K562 (cell line): ENCODE measurements around the gene PDIA2. TPM values are rescaled to one million over a fixed set of nuclear protein-coding genes. Genes with fewer than 3 reads are reported as not detected.

Source experiments
- BACH1 ChIP-seq: fragments of 200-800 bp; sonication (Bioruptor generic); IDR thresholded peaks from 2 replicates; pipeline ENCODE4 v1.6.1; 2016; ENCODE audit warnings: missing genetic modification characterization, missing compliant biosample characterization
- FUS ChIP-seq: fragments of 200-400 bp; formaldehyde crosslinking; optimal IDR thresholded peaks from 2 replicates; pipeline ENCODE3; 2017; ENCODE audit warnings: low read depth, low read length
- GABPB1 ChIP-seq: sonication (generic); formaldehyde crosslinking; IDR thresholded peaks from 2 replicates; pipeline ENCODE4 v1.8.0; 2022; ENCODE audit warnings: mild to moderate bottlenecking, missing genetic modification reagents
- HNRNPH1 ChIP-seq: fragments of 200-400 bp; formaldehyde crosslinking; optimal IDR thresholded peaks from 2 replicates; pipeline ENCODE3; 2017; ENCODE audit warnings: low read depth, mild to moderate bottlenecking, low read length, moderate library complexity
- MYBL2 ChIP-seq, 2 experiments: fragments of 450-650 bp in 1 of 2; sonication (generic) in 1 of 2; formaldehyde crosslinking in 1 of 2; IDR thresholded peaks; 2 replicates each; pipeline versions ENCODE4 v1.6.1 to v1.8.1; 2017 to 2022; ENCODE audit warnings: borderline replicate concordance in 1 of 2, inconsistent platforms in 1 of 2, low read depth in 1 of 2, mild to moderate bottlenecking in 1 of 2, missing genetic modification reagents in 1 of 2, moderate library complexity in 1 of 2
- PYGO2 ChIP-seq: fragments of 450-650 bp; IDR thresholded peaks from 2 replicates; pipeline ENCODE4 v1.6.1; 2016; ENCODE audit warnings: mild to moderate bottlenecking, missing genetic modification characterization, moderate library complexity, missing compliant biosample characterization
- RBM17 ChIP-seq: fragments of 200-400 bp; formaldehyde crosslinking; IDR thresholded peaks from 2 replicates; pipeline ENCODE4 v1.6.1; 2017; ENCODE audit warnings: low read depth, mild to moderate bottlenecking, low read length, borderline replicate concordance
- SAP30 ChIP-seq: fragments of 200-600 bp; sonication (generic); IDR thresholded peaks from 2 replicates; pipeline ENCODE4 v1.6.1; 2012; ENCODE audit warnings: borderline replicate concordance, low read depth, mild to moderate bottlenecking, moderate library complexity, low read length, control low read depth, inconsistent platforms; ENCODE audit not compliant: insufficient read depth, poor library complexity, severe bottlenecking
- SNIP1 ChIP-seq: fragments of 450-650 bp; IDR thresholded peaks from 2 replicates; pipeline ENCODE4 v1.7.1; 2017; ENCODE audit warnings: low read depth, mild to moderate bottlenecking
- THRAP3 ChIP-seq: fragments of 450-650 bp; IDR thresholded peaks from 2 replicates; pipeline ENCODE4 v1.6.1; 2016; ENCODE audit warnings: mild to moderate bottlenecking, inconsistent platforms, borderline replicate concordance
- WHSC1 ChIP-seq: IDR thresholded peaks from one replicate; pipeline ENCODE4 v1.6.1; 2012; ENCODE audit warnings: low read length, control low read depth, inconsistent platforms
- XRCC4 ChIP-seq: IDR thresholded peaks from one replicate; pipeline ENCODE4 v1.6.1; 2011; ENCODE audit not compliant: insufficient read depth, insufficient read length; ENCODE audit errors: extremely low read depth
- ZFP1 ChIP-seq: fragments of 450-650 bp; formaldehyde crosslinking; IDR thresholded peaks from 2 replicates; pipeline ENCODE4 v1.4.0; 2020; ENCODE audit warnings: mild to moderate bottlenecking, mixed read lengths
- ZNF431 ChIP-seq: sonication (generic); formaldehyde crosslinking; IDR thresholded peaks from 2 replicates; pipeline ENCODE4 v1.8.0; 2022; ENCODE audit warnings: mild to moderate bottlenecking, missing genetic modification reagents
- ZNF449 ChIP-seq: fragments of 250-450 bp; sonication (Bioruptor Pico); IDR thresholded peaks from 2 replicates; pipeline ENCODE4 v1.8.0; 2022; ENCODE audit warnings: moderate library complexity, mild to moderate bottlenecking, inconsistent platforms
- ZNF57 ChIP-seq: fragments of 450-650 bp; formaldehyde crosslinking; IDR thresholded peaks from 2 replicates; pipeline ENCODE4 v1.4.0; 2020; ENCODE audit warnings: mild to moderate bottlenecking, moderate library complexity
- ZNF740 ChIP-seq, 3 experiments: fragments of 200-800 bp in 1 of 3; sonication (Bioruptor generic) in 1 of 3; sonication (generic) in 1 of 3; formaldehyde crosslinking in 1 of 3; IDR thresholded peaks; 2 replicates each; pipeline versions ENCODE4 v1.6.1 to v1.8.0; 2016 to 2022; ENCODE audit warnings: mild to moderate bottlenecking in 2 of 3, missing compliant biosample characterization in 2 of 3, missing genetic modification characterization in 2 of 3, missing genetic modification reagents in 1 of 3
- polyA plus RNA-seq, 8 experiments: library from polyadenylated mRNA; depleted of rRNA in 4 of 8; stranded (reverse) in 5 of 8; unstranded in 3 of 8; fragments of >200 nt; fragmentation: Nextera tagmentation in 2 of 8; fragmentation: Illumina TruSeq in 1 of 8; extraction: Ambion mirVana in 2 of 8; extraction: Trizol in 1 of 8; gene quantifications; 2 replicates each; pipeline versions ENCODE4 v1.2.1 to v1.2.3, GENCODE V29; 2011 to 2014; ENCODE audit warnings: inconsistent platforms in 1 of 8, missing spikeins in 1 of 8
- total RNA-seq, 7 experiments: library from RNA; depleted of rRNA in 6 of 7; stranded (reverse); fragments of >200 nt in 6 of 7; fragmentation: Illumina TruSeq in 2 of 7; extraction: Trizol in 2 of 7; gene quantifications; 2 replicates each; pipeline versions ENCODE4 v1.2.1 to v1.2.3, GENCODE V29; 2011 to 2021; ENCODE audit warnings: low replicate concordance in 1 of 7
- TF ChIP-seq, protein P1 (sequence below): fragments of 250-450 bp; sonication (Bioruptor Pico); IDR thresholded peaks from 2 replicates; pipeline ENCODE4 v1.4.0; 2020
- TF ChIP-seq, protein P2 (sequence below), 2 experiments: fragments of 450-650 bp; IDR thresholded peaks; 2 replicates each; pipeline ENCODE4 v1.6.1; 2016
- TF ChIP-seq, protein P3 (sequence below), 2 experiments: fragments of 450-650 bp in 1 of 2; sonication (generic) in 1 of 2; formaldehyde crosslinking in 1 of 2; IDR thresholded peaks in 1 of 2; conservative IDR thresholded peaks in 1 of 2; 2 replicates each; pipeline versions ENCODE4 v1.6.1 to v1.8.1; 2016 to 2023; ENCODE audit warnings: mild to moderate bottlenecking in 2 of 2, moderate library complexity in 2 of 2, inconsistent platforms in 1 of 2, missing genetic modification reagents in 1 of 2

PDIA2 gene
- total and polyA plus RNA-seq, 9 of the 15 experiments (the other 6 are each of a cell fraction or from before 2014, with no cell fraction given) = 0.13 to 0.92 (median 0.23) TPM; not detected in 4

DNA sequence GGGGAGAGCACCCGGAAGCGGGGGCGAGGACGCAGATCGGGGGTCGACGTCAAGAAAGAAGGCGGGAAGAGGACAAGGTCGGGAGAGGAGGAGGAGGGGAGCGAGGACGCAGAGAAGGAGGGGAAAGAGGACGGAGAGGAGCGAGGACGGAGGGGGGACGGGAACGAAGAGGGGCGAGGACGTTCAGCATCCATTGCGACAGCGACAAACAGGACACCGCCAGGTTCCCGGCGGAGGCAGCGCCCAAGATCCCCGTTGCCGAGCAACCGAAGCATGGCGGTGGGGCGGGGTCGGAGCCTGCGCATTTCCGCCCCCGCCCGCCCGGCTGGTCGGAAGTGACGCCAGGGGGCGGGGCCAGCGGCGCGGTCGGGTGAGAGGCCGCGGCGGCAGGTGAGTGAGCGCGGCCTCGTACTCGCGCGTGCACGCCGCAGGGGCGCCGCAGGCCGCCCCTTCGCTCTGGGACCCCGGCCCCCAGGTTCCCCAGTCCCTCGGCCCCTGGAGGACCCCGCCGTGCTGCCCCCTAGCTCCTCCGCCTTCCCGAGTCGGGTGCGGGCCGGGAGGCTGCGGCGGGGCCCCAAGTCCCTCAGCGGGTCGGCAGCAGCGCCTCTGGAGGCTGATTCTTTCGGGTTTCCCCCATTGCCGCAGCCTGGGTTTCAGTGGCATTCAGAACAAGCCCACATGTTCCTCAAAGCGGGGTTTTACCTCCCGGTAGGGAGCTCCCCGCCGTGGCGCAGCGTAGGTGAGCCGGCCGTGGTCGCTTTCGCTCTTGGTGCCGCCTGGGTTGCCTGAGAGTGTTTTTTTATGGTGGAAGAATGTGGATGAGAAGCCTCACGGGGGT lies 48.3 kb upstream of the PDIA2 start, which contains the start of gene FAM234A (continued):
- no peak for TF ChIP-seq SNIP1
- no peak for TF ChIP-seq HNRNPH1
- no peak for TF ChIP-seq ZNF431 (CRISPR knock-in tag)
- no peak for TF ChIP-seq BACH1 (tag)
- no peak for TF ChIP-seq ZFP1
- TF ChIP-seq WHSC1 = no peak
- TF ChIP-seq XRCC4 = no peak
- TF ChIP-seq ZNF449 (CRISPR knock-in tag) = no peak
- TF ChIP-seq GABPB1 (CRISPR knock-in tag) = peak; percentile 92
- no peak for TF ChIP-seq PYGO2
- no peak for TF ChIP-seq FUS
- peak; percentile 71 for TF ChIP-seq SAP30
- no peak for TF ChIP-seq ZNF740 (CRISPR knock-in tag; IDR thresholded peaks at IDR 0.05)
- no peak for TF ChIP-seq ZNF740 (tag; IDR thresholded peaks at IDR 0.05)
- TF ChIP-seq, protein P1, sequence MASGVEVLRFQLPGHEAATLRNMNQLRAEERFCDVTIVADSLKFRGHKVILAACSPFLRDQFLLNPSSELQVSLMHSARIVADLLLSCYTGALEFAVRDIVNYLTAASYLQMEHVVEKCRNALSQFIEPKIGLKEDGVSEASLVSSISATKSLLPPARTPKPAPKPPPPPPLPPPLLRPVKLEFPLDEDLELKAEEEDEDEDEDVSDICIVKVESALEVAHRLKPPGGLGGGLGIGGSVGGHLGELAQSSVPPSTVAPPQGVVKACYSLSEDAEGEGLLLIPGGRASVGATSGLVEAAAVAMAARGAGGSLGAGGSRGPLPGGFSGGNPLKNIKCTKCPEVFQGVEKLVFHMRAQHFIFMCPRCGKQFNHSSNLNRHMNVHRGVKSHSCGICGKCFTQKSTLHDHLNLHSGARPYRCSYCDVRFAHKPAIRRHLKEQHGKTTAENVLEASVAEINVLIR (CRISPR knock-in tag) = peak; percentile 88
- no peak for TF ChIP-seq RBM17
- TF ChIP-seq, protein P2, sequence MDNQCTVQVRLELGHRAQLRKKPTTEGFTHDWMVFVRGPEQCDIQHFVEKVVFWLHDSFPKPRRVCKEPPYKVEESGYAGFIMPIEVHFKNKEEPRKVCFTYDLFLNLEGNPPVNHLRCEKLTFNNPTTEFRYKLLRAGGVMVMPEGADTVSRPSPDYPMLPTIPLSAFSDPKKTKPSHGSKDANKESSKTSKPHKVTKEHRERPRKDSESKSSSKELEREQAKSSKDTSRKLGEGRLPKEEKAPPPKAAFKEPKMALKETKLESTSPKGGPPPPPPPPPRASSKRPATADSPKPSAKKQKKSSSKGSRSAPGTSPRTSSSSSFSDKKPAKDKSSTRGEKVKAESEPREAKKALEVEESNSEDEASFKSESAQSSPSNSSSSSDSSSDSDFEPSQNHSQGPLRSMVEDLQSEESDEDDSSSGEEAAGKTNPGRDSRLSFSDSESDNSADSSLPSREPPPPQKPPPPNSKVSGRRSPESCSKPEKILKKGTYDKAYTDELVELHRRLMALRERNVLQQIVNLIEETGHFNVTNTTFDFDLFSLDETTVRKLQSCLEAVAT (IDR thresholded peaks at IDR 0.05) = peak; percentile 52 to 64
- no peak for TF ChIP-seq MYBL2 (IDR thresholded peaks at IDR 0.05; ENCODE audit: low read depth)
- TF ChIP-seq MYBL2 (CRISPR knock-in tag; IDR thresholded peaks at IDR 0.05; ENCODE audit: borderline replicate concordance) = no peak
- no peak for TF ChIP-seq THRAP3
- no peak for TF ChIP-seq ZNF57 (CRISPR knock-in tag)
- TF ChIP-seq, protein P3, sequence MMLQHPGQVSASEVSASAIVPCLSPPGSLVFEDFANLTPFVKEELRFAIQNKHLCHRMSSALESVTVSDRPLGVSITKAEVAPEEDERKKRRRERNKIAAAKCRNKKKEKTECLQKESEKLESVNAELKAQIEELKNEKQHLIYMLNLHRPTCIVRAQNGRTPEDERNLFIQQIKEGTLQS (IDR thresholded peaks at IDR 0.05) = no peak
- TF ChIP-seq, protein P3 (CRISPR knock-in tag; conservative IDR thresholded peaks at IDR 0.05) = no peak
